Measurements from ENCODE around the gene HTR3C. TPM values are rescaled to one million over a fixed set of nuclear protein-coding genes. Genes with fewer than 3 reads are reported as not detected.
A peak's percentile ranks its signal among the peaks of the same experiment; 100 is the strongest.

Gene HTR3C
- total RNA-seq, 1 experiment from 2014 or later, result not detected

GRCh38 chr3:184073621-184074020, 20.8 kb downstream of the HTR3C start:
- Mint-ChIP-seq H3K4me3 (no peak overlapping the region), H3K36me3 (ENCODE audit: insufficient read depth in 1 of 3, low read depth in 3 of 3) (peaks cover 2 to 7% (median 2%) of the 10 kb centered on the region in 3 experiments; a peak in 4 of 7 replicates), H3K27ac (peak overlapping the region in 1 of 3 experiments; percentile 29; a peak in 1 of 7 replicates), H3K27me3 (ENCODE audit: low read depth) (0 out of 2 replicates have a peak, but pooled peaks cover 1% of the 10 kb centered on the region), H3K4me1 (peaks cover 5 to 7% of the 10 kb centered on the region in 2 experiments), H3K9me3 (peaks cover 9% of the 10 kb centered on the region in 2 experiments)
- H3K79me2 ChIP-seq (ENCODE audit: insufficient read depth, low read length), result no peaks in the 10 kb centered on the region
- no peak for TF ChIP-seq CTCF (conservative IDR thresholded peaks at IDR 0.05)
- H3K9me3 ChIP-seq (ENCODE audit: control insufficient read depth, low read depth, low read length), result no peaks in the 10 kb centered on the region
- H3K4me1 ChIP-seq (ENCODE audit: insufficient read depth, low read length), result no peaks in the 10 kb centered on the region
- no peak overlapping the region for H3K4me2 ChIP-seq (ENCODE audit: insufficient read depth, insufficient read length, low read length)
- no peak overlapping the region for H4K8ac ChIP-seq (replicated peaks; ENCODE audit: insufficient read length, low read depth, low read length)
- H4K20me1 ChIP-seq (ENCODE audit: control insufficient read depth, insufficient read depth, insufficient read length), result no peaks in the 10 kb centered on the region
- H3K23ac ChIP-seq (ENCODE audit: insufficient read length, low read depth, low read length), result no peak overlapping the region
- no peak for DNase-seq
- H3K27ac ChIP-seq (ENCODE audit: insufficient read length, low read depth, low read length), result no peak overlapping the region
- H2AFZ ChIP-seq (ENCODE audit: low read length), result no peak overlapping the region
- H3K56ac ChIP-seq (ENCODE audit: insufficient read length, low read depth, low read length), result no peak overlapping the region
- H2BK5ac ChIP-seq (ENCODE audit: insufficient read length, low read length), result no peak overlapping the region
- H3T11ph ChIP-seq (ENCODE audit: low read length), result no peak overlapping the region
- no peak overlapping the region for H4K91ac ChIP-seq (ENCODE audit: insufficient read length, low read depth, low read length)
- H3K79me1 ChIP-seq (ENCODE audit: insufficient read depth, low read depth, low read length, poor library complexity, severe bottlenecking), result no peaks in the 10 kb centered on the region
- H2BK20ac ChIP-seq (ENCODE audit: low read depth, low read length, poor library complexity, severe bottlenecking), result no peak overlapping the region
- no peak overlapping the region for H2BK15ac ChIP-seq (ENCODE audit: low read depth, low read length)
- no peak overlapping the region for H3K4ac ChIP-seq (ENCODE audit: low read depth, low read length)
- no peak overlapping the region for H3K18ac ChIP-seq (ENCODE audit: insufficient read length, low read depth, low read length)
- H4K5ac ChIP-seq (ENCODE audit: insufficient read length, low read depth, low read length), result no peak overlapping the region
- WGBS (ENCODE audit: extremely low coverage, insufficient read length, low lambda C conversion rate), result no CpG with 5 or more reads among the region's 4 CpGs
- H3K9ac ChIP-seq (ENCODE audit: extremely low read depth, insufficient read length, low read length), result no peak overlapping the region
- H2BK120ac ChIP-seq (ENCODE audit: low read depth, low read length, poor library complexity, severe bottlenecking), result no peak overlapping the region
- no peaks in the 10 kb centered on the region for H3K23me2 ChIP-seq (ENCODE audit: insufficient read length, low read depth, low read length, poor library complexity, severe bottlenecking)
- H3K27me3 ChIP-seq (ENCODE audit: insufficient read depth, low read length), result no peaks in the 10 kb centered on the region
- H2AK5ac ChIP-seq (ENCODE audit: insufficient read length, low read length), result no peak overlapping the region
- no peak overlapping the region for H3K14ac ChIP-seq (ENCODE audit: insufficient read depth, low read length)
- no peak overlapping the region for H2BK12ac ChIP-seq (ENCODE audit: insufficient read length, low read depth, low read length)
